Measurements from ENCODE around the gene TEX47. TPM values are rescaled to one million over a fixed set of nuclear protein-coding genes. Genes with fewer than 3 reads are reported as not detected.

TEX47 gene
- not detected in 2 replicates for total RNA-seq

DNA sequence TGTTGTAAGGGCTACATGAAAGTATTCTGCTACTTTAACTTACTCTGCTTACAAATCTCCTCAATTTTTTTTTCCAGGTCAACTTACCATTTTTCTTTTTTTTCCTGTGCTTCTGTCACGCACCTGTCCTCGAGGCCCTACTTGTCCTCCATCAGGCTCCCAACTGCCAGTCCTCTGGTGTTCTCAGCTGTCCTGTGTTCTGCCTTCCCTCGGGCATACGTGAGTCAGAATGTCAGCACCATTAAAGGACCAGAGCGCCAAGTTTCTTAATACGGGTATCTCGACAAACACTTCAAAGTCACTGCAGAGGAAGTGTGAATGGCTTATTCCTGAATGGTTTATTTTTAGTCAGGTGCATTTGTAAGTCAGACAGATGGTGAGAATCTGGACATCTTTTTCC, at the start of gene TEX47:
Gene TEX47 (minus strand): TSS at position 185 of the 400 bp plus-strand sequence. CDS start 795 bp downstream, outside the sequence.

DNA sequence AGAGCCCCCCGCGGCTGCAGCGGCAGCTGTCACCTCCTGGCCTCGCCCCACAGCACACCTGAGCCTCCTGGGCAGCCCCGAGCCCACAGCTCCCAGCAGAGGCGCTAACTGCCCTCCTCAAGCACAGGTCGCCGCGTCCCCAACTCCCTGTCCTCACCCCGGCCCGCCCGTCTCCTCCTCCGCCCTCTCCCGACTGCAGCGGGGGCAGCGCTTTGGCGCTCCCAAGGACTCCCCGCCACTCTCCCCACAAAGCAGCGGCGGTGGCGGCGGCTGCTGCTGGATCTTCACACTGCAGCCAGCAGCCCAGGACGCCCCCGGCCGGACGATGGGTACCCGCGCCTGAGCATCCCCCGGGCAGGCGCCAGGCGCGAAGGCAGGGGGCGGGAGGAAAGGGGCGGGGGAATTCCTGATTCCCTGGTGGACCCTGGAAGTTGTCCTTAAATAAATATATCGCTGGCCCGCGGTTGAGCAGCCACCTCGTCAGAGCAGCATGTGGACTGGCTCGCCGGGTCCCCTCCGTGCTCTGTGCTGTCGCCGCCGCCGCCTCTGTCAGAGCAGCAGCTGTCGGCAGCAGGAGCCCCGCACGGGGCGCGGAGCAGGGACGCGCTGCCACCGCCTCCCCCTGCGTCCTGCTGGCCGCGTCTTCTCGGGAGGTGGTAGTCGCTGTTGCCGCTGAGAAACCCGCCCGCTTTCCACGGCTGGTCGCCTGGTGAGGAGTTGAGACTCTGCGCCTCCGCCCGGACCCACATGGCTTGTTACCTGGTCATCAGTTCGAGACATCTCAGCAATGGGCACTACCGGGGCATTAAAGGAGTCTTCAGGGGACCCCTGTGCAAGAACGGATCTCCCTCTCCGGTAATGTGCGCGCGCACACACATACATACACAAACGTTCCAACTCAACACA, 36.1 kb downstream of the TEX47 start, which contains the start of gene ZNF804B:
Gene ZNF804B (plus strand): TSS at position 471 of the 906 bp plus-strand sequence. CDS start 277 bp downstream, at position 748.

Other genes with a start within 250 kb of the TEX47 start
- not detected in 2 replicates for gene ZNF804B, start 36.0 kb downstream of the TEX47 start, total RNA-seq